GM18868 (cell line): Measurements from ENCODE around the gene C12orf43.

Experiments
- ATAC-seq: cut with Tn5 transposase; IDR thresholded peaks from one replicate; pipeline ENCODE4 v1.9.1; 2021; ENCODE audit warnings: mild to moderate bottlenecking, moderate library complexity; ENCODE audit not compliant: unreplicated experiment

C12orf43 gene

GRCh38 chr12:120979862-120980696, 36.2 kb downstream of the C12orf43 start:
- no peak for ATAC-seq

GRCh38 chr12:120979220-120979861, 36.9 kb downstream of the C12orf43 start:
- ATAC-seq: no peak

GRCh38 chr12:120978296-120979219, 37.7 kb downstream of the C12orf43 start, which contains the start of gene HNF1A:
Gene HNF1A, plus strand, starts transcription at chr12:120978543. Its CDS starts 226 bp downstream, at chr12:120978769.
- ATAC-seq: no peak

- ATAC-seq: no peak
Measured at GRCh38 chr12:120977531-120978295, 38.6 kb downstream of the C12orf43 start.

- ATAC-seq: no peak
Measured at GRCh38 chr12:120972870-120973543, 43.3 kb downstream of the C12orf43 start.

- no peak for ATAC-seq
Measured at GRCh38 chr12:120971299-120972180, 44.7 kb downstream of the C12orf43 start.

GRCh38 chr12:120970310-120970709, 46.0 kb downstream of the C12orf43 start:
- no peak for ATAC-seq

- ATAC-seq: no peak
Measured at GRCh38 chr12:120965534-120966091, 50.7 kb downstream of the C12orf43 start.

GRCh38 chr12:120964298-120964697, 52.0 kb downstream of the C12orf43 start:
- ATAC-seq: no peak

- no peak for ATAC-seq
Measured at GRCh38 chr12:120962532-120963020, 53.7 kb downstream of the C12orf43 start.

GRCh38 chr12:120961604-120962531, 54.4 kb downstream of the C12orf43 start:
- no peak for ATAC-seq

- ATAC-seq: no peak
Measured at GRCh38 chr12:120960657-120961056, 55.6 kb downstream of the C12orf43 start.

GRCh38 chr12:120959111-120959878, 57.0 kb downstream of the C12orf43 start:
- ATAC-seq: no peak

GRCh38 chr12:120956579-120957300, 59.5 kb downstream of the C12orf43 start:
- ATAC-seq: no peak

GRCh38 chr12:120955232-120955631, 61.1 kb downstream of the C12orf43 start:
- no peak for ATAC-seq

- no peak for ATAC-seq
Measured at GRCh38 chr12:120950807-120951206, 65.5 kb downstream of the C12orf43 start.
